ENCODE data around the gene WDR35.

WDR35 gene

DNA sequence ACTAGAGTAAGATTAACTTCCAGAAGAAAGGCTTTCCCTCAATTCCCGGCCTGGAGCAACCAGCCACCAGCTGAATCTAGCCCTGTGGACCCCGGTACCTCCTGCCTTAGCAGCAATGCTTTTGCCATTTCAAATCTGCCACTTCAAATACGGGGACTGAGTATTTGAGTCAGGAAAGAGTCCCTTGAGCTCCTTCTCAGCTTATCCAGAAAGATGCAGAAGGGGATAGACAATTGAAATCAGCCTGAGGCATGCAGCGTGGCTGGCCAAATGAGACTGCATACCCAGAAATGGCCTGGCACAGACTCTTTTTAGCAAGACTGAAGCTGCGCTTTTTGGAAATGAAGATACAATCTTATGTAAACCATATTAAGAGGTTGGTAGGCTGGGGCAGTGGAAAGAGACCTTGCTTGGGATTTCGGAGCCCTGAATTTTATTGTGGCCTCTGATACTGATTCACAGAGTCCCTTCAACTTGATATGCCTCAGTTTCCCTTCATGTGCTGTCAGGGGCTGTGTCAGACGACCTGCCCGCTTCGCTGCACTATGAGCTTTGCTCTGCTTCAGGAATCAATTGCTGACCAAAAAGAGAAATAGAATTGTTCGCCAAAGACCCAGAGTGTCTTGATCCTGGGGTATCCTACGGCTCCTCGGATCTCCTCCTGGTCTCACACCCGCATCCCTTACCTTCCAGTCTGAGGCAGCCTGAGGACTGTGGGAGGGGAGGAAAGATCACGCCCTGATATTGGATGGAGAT lies 21.5 kb upstream of the WDR35 start:
- no peak for DNase-seq (ENCODE audit: low spot score)

DNA sequence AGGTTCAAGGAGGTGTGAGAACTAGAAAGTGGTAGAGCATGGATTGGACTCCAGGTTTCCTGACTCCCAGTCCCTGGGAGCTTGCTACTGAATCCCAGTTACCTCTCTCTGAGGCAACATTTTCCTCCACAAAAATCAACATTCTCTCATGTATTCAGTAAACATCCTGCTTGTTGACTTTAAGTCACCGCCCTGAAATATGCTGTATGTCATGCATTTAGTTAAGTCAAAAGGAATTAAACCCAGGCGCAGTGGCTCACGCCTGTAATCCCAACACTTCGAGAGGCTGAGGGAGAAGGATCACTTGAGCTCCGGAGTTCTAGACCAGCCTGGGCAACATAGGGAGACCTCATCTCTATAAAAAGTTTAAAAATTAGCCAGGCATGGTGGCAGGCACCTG lies 18.8 kb upstream of the WDR35 start:
- DNase-seq (ENCODE audit: low spot score) = no peak

DNA sequence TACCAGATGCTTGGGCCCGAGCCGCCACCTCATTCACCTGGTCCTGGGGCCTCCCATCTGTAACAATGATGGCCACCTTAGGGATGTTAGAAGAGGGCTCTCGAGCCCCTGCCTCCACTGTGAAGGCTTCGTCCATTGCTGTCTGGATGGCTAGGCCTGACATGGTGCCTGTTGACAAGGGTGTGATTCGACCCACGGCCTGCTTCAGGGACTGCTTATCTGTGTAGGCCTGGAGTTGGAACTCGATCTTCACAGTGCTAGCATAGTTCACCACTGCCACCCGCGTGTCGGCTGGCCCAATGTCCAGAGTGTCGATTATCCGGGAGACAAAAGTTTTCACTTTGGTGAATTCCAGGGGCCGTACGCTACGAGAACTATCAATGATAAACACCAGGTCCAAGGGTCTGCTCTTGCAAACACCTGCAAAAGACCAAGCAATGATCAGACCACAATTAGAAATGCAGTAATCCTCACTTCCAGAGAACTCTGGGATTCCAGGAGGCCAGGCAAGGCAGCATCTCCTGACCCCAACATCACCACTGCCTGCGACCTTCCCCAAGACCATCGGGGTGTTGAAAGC lies 16.1 kb upstream of the WDR35 start:
- no peak for DNase-seq (ENCODE audit: low spot score)

DNA sequence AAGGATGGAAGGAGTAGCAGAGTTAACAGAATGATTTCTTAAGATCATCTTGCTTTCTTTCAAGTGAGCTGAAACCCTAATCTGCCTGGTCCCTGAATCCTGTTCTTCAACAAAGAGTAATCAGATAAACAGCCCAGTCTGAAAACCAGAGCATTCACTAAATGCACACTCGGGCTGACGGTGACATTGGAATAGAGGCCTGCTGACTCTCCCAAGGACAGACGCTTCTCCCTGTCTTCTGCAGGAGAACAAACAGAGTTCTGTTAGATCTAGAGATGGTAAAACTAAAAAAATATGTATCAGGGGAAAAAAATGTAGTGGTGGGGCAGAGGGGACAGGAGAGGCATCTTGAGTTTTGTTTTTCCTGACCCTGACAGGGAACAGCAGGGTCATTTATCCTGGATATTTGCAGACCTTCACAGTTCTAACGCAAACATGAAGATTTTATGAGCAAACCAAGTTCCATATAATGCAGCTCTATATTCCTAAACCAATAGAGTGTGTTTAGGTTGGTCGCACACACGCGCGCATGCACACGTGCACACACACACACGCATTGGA lies 15.2 kb upstream of the WDR35 start:
- no peak for DNase-seq (ENCODE audit: low spot score)

DNA sequence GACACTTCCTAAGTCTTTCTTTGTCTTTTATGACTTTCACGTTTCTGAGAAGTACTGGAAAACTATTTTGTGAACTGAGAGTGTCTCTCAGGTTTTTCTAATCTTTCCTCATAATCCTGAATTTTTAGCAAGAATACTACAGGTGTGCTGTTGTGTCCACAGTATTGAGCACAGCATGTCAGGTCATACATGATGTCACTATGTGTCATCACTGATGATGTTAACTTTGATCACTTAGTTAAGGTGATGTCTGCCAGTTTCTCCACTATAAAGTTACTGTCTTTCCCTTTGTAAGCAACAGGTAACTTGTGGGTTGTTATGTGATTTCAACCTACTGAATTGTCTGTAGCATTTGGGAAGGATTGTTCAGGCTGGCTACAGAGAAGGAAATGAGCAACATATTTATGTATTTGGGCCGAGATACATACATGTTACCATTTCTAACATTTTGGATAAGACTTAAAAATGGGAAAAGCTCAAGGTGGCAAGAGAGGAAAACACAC lies 11.5 kb upstream of the WDR35 start:
- DNase-seq (ENCODE audit: low spot score) = no peak

DNA sequence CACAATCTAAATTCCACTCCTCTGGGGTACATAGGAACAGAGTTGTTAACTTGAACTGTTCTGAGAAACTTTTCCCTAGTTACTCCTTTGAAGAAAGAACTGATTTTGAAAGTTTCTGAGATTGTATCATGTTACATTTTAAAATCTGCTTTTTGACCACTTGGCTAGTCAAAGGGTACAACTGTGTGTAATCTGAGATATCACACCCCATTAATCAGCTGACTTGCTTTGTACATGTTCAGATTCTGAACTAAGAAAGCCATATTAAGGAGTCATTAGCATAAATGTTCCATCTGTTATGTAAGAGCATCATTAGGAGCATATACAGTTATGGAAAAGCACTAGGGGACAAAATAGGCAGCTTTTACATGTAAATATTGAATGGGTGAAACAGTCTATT lies 3.8 kb upstream of the WDR35 start:
- no peak for DNase-seq (ENCODE audit: low spot score)

DNA sequence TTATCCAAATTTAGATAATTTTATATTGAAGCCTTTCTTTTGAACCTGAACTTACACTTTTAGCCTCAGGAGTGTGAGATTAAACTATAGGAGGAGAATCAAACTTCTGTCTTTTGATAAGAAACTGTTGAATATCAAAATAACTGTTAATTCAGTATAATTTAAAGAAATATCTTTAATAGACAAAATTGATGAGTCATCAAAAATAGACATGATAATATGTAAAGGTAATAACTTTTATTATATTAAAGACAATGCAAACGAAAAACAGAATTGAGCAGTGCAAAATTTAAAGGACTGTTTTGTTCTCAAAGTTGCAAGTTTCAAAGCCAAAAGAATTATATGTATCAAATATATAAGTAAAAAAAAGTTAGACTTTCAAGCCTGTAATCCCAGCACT lies 2.0 kb upstream of the WDR35 start:
- DNase-seq (ENCODE audit: low spot score) = no peak

DNA sequence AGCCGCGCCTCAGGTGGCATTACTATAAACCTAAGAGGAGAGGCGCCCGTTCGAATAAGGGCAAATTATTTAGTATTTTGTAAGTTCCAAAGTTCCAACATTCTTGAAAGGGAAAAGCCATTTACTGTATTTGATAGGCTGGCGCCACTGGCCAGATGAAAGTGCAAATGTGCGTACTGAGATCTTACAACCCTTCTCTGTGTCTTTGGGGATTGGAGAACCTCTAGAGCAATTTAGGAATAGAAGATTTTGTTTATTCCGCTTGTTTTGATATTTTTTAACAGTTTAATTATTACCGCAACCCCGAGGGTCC lies 467 bp upstream of the WDR35 start:
- no peak for DNase-seq (ENCODE audit: low spot score)

DNA sequence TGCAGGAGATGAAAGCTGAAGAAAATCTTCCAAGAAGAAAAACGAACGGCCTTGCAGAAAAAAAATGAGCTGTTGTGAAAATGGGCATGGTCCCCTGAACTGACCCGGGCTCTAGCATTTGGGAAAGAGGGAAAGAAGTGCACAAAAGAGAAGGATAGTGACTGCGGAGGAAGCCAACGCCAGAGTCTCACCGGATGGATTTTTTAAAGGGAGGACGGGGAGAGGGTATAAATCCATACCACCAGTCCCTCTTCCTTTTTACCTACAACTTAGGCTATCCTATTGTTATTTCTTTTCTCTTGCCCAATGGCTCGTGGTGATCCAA lies 601 bp downstream of the WDR35 start:
- DNase-seq (ENCODE audit: low spot score) = no peak

DNA sequence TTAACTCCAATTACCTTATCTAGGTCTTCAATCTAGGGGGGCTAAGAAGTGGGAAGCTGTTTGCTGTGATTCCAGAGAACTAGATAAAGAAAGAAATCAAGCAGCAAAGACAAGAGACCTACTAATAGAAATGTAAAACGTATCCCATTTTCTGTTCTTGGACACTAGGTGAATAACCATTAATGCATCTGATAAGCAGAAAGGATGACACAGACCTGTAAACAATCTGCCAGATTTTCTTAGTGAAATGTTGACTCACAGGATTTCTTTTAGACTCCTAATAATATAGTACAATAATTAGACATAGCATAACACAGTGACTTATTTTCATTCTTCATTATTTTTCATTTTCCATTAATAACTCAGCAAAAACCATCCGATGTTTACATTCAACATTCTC lies 1.3 kb downstream of the WDR35 start:
- DNase-seq (ENCODE audit: low spot score) = no peak

DNA sequence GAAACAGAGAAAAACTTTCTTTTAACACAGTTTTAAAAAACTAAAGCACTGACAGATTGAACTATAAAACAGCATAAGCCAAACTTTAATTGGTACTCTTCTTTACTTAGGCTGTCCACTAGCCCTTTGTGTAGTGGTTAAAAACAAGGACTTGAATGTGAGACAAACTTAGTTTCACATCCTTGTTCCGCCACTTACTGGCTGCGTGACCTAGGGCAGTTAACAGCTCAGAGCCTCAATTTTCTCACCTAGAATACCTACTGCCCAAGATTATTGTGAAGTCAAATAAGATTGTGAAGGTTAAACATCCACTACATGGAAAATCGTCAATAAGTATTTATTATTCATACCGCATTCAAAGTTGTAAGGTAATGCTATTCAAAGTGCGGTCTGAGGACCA lies 2.0 kb downstream of the WDR35 start:
- no peak for DNase-seq (ENCODE audit: low spot score)

DNA sequence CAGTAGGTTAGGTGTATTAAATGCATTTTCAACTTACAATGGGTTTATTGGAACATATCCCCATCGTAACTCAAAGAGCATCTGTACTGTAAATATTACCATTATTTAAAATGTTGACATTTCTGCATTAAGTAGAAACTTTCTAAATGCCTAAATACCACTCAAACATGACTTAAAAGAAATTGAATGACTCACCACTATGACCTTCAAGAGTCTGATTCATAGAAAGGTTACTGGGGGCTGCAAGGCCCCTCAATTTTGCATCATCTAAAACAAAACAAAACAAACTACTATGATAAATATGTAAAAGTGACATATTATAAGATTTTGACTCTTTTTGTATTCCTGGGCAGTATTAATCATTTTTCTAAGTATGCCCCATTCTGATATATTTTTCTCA lies 7.6 kb downstream of the WDR35 start:
- no peak for DNase-seq (ENCODE audit: low spot score)

DNA sequence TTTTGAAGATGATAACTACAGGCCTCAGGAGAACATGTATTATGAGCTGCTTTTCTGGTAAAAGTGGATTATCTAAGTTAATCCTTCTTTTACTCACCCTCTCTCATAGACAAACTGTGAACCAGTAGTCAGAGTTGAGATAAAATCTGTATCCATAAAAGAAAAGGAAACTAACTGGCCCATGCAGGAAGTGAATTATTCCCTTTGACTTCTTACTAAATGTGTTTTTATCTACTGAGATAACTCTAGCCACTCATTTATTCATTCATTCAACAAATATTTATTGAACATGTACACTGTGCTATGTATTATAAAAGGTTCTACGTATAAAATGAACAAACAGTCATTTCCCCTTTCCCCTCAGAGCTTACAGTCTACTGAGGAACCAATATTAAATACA lies 10.0 kb downstream of the WDR35 start:
- DNase-seq (ENCODE audit: low spot score) = no peak

DNA sequence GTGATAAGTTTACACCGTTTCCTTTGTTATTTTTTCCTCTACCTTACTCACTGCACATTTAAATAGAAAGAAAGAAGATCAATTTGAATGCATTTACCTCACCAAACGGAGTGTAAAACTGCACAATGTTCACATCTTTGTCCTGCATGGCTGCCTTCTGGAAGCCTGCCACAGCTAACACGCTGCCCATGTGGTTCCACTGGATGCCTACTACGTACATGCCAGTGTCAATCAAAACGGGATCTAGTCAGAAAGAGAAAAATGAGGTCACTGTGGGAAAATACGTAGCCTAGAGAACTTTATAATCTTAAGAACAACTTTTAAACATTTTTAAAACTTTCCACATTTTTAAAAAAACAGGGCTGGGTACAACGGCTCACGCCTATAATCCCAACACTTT lies 16.4 kb downstream of the WDR35 start:
- DNase-seq (ENCODE audit: low spot score) = no peak

DNA sequence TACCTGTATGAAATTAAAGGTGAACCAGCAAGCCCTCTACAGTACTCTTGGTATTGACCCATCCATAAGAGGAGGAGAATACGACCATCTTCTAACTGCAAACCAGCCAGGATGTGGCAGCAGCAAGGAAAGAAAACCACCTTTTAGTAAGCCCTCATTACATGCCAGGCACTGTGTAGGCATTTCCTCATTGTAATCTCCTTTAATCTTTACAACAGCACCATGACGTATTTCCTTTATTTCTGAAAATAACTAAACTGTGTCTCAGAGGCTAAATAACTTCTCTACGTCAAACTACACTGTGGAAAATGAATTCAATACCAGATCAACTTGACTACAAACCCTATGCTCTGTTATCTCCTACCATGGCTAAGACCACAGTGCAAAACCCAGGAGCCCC lies 18.2 kb downstream of the WDR35 start:
- no peak for DNase-seq (ENCODE audit: low spot score)

DNA sequence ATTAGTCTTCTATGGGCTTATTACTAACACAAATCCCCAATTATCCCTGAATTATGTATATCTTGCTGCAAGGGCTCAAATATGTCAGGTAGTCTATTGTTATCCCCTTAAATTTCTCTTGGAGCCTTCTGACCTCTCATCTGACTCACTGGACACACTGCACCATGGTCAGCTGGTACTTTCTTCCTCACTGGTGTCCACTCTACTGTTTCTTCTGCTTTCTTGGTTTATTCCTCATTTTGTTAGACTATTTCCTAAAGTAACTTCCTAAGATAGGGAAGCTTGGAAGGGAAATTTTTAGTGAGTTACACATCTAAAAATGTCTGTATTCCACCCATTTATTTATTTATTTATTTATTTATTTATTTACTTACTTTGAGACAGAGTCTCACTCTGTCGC lies 26.5 kb downstream of the WDR35 start:
- no peak for DNase-seq (ENCODE audit: low spot score)

DNA sequence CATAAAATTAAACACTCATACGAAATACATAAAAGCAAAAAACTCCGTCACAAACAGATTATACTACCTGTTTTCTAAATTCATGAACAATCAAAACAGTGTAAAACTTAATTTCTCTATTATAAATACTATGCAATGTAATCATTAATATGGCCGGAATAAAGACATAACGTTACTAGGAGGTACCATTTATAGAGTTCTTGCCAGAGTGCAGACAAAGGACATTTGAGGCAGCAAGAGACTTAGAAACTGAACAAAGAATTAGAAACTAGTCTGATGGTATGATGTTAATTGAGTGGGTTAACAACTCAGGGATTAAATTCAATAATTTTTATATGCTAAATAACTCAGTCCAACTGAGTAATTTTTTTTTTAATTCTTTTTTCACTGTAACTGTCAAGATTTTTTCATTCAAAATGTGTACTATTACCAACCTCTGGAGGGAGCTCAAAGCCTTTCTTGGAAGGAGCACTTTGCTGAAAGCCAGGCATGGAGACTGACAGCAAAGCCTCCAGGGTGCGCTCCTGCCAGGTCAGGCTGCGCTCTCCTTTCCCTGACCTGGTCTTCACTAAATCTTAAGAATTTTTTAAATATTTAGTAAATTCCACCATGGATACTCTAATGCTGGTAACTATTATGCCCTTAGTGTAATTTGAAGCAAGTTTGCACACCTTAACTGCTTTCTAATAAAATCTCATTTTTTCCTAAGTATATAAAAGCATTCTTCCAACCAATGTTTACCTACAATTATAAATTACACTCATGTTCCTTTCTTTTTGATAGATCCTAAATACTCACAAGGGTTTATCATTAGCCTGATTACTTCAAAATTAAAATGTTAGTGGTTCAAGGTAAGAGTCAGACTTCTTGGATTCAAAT lies 34.1 kb downstream of the WDR35 start:
- no peak for DNase-seq (ENCODE audit: low spot score)

DNA sequence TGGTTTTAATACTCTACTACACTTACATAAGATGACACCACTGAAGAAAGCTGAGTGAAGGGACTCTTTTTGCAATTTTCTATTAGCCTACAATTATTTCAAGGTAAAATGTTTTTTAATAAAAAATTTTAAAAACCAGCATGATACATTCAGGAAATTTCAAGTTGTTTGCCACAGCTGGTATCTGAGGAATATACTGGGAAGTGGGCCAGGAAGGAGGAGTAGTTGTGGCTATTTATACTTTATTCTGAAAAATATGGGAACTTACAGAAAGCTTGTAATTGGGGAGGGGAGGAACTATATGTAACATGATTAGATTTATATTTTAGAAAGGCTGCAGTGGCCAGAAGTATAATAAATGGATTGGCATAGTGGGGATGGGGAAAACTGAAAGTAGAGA lies 40.8 kb downstream of the WDR35 start:
- DNase-seq (ENCODE audit: low spot score) = no peak

DNA sequence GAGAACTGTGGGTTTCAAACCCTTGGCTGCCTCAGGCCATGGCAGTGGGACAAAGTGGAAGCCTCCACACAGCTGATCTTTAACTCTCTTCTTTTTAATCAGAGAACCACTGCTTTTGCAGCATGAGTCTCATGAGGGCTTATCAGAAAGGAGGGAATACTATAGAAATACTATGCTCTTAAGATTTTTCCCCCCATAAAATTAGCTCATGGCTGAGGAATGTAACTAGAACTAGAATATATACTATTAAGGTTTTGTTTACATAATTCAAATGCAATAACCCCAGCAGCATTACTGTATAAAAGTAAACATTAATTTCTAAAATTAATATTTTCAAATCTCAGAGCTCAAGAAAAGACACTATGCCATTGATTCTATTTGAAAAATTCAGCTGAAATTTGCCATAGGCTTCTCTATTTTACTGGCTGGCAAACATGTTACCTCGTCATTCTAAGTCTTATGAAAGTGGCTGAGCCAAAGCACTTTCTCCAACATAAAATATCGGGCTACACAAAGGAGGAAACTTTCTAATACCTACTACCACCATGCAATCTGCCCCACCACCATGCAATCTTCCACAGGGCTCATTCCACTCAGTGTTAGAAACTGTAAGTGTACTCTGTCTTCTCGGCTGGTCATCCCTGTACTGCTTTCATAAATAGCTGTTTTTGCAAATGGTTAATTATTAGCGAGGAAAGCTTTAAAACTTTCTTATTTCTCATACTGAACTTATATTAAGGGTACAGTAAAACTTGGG lies 42.5 kb downstream of the WDR35 start:
- no peak for DNase-seq (ENCODE audit: low spot score)

DNA sequence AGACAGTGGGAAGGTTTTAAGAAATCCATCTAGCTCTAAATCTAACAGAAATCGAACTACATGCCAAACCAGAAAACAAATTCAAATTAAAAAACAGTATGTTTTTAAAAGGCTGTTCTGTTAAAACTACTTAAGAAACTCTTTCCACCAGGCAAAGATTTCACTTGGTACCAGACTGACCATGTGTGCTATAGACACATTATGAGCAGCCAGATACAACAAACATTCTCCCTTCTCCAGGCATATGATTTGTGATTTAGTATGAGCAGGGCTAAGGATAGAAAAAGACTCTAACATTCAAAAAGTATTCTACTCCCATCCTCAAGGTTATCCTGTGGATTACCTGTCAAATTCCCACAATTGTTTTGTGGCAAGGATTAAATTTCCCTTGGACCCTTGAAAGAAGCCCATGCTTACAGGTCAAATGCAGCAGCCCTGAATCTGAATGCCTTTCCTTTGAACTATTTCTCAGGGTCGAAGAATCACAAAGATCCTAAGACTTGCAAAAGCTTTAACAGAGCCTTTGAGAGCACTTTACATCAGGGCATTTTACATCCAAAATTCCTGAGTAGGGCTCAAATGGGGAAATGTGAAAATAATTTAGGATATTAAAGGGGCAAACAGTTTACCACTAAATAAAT lies 45.6 kb downstream of the WDR35 start:
- DNase-seq (ENCODE audit: low spot score) = no peak

DNA sequence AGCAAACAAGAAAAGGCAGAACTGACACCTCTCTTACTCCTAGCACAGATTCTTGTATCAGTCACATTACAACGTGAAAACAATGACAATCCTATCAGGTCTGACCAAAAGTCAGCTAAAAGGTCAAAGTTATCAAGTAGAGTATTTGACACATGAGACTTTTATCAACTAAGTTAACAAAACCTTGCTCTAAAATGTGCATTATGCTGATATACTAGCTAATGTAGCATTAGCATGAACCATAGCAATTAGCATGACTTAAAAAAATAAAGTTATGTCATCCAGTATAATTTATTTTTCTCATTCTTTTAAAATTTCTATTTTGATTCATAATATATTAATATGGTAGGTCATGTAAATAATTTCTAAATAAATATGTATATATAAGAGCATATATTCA lies 46.7 kb downstream of the WDR35 start:
- DNase-seq (ENCODE audit: low spot score) = no peak

DNA sequence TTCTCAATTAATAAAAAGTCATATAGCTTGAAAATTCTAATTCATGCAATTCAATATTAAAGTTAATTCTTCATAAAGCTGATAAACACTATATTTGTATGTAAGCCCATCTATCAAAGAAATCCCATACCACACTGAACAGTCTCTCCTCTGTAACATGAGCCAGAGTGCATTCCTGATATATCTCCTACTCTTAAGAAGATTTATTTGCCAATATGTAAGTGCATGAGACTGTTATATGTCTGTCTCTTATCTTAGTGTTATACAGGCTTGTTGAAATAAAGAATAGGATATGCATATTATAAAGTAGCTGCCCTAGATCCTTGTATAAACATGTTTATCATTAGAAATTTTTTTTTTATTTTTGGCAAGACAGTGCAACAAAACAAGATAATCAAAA lies 47.7 kb downstream of the WDR35 start:
- DNase-seq (ENCODE audit: low spot score) = no peak

Data from left forelimb (tissue), 1 donor.